H1 (cell line): ENCODE data around the gene MSI2. TPM values are rescaled to one million over a fixed set of nuclear protein-coding genes. Genes with fewer than 3 reads are reported as not detected.

Source experiments
- CTCF ChIA-PET: fragments of 300-600 bp; sonication (Branson Sonifier 250); formaldehyde crosslinking; loops from one replicate; lab custom pipeline; 2021; ENCODE audit not compliant: partially characterized antibody; lab: Charles Lee
- POLR2A ChIA-PET: fragments of 300-600 bp; sonication (Branson Sonifier 250); formaldehyde crosslinking; loops from one replicate; lab custom pipeline; 2021; ENCODE audit warnings: inconsistent platforms; ENCODE audit not compliant: partially characterized antibody; lab: Charles Lee
- DNase-seq, 2 experiments: peaks; one replicate each; pipeline versions ENCODE4 v3.0.0 to v3.0.0-alpha.2; 2010 to 2022; ENCODE audit warnings: low spot score in 2 of 2, low read depth in 1 of 2, mixed read lengths in 1 of 2
- FAIRE-seq: peaks from 2 replicates; lab custom pipeline; 2011; peaks lifted over from hg19 to GRCh38; lab: Jason Lieb, UNC
- H2AFZ ChIP-seq: 2 replicates; pipeline ENCODE4 v1.8.1; 2012; ENCODE audit warnings: low read length, inconsistent platforms
- H2AK5ac ChIP-seq: 2 replicates; pipeline ENCODE4 v1.6.1; 2013; ENCODE audit warnings: low read depth, low read length
- H2BK120ac ChIP-seq: replicated peaks from 2 replicates; pipeline ENCODE3; 2013; ENCODE audit warnings: low read depth, low read length, inconsistent platforms
- H2BK12ac ChIP-seq: 2 replicates; pipeline ENCODE4 v1.6.1; 2013; ENCODE audit warnings: low read depth, low read length
- H2BK15ac ChIP-seq: 2 replicates; pipeline ENCODE4 v1.6.1; 2013; ENCODE audit warnings: low read length
- H2BK20ac ChIP-seq: 2 replicates; pipeline ENCODE4 v1.6.1; 2013; ENCODE audit warnings: low read length
- H2BK5ac ChIP-seq: 2 replicates; pipeline ENCODE4 v1.6.1; 2013; ENCODE audit warnings: low read depth, low read length
- H3K14ac ChIP-seq: 2 replicates; pipeline ENCODE4 v1.6.1; 2013; ENCODE audit warnings: inconsistent platforms; ENCODE audit not compliant: insufficient read length
- H3K18ac ChIP-seq: 2 replicates; pipeline ENCODE4 v1.6.1; 2013; ENCODE audit warnings: low read length; ENCODE audit errors: extremely low read depth
- H3K23ac ChIP-seq: 2 replicates; pipeline ENCODE4 v1.6.1; 2013; ENCODE audit warnings: inconsistent platforms; ENCODE audit not compliant: insufficient read length
- H3K23me2 ChIP-seq: 2 replicates; pipeline ENCODE4 v1.6.1; 2013; ENCODE audit warnings: low read depth, low read length
- H3K27ac ChIP-seq: 2 replicates; pipeline ENCODE4 v1.6.1; 2011; ENCODE audit warnings: low read depth, low read length, inconsistent platforms
- H3K27me3 ChIP-seq, 4 experiments: replicated peaks in 1 of 4; 1 replicate in 1 of 4; 2 replicates in 3 of 4; pipeline versions ENCODE4 v1.6.1 to v1.8.1; 2011 to 2013; ENCODE audit warnings: low read length in 3 of 4, mild to moderate bottlenecking in 3 of 4, inconsistent platforms in 2 of 4, mixed read lengths in 2 of 4, moderate library complexity in 1 of 4; ENCODE audit not compliant: control insufficient read depth in 3 of 4, insufficient read depth in 3 of 4; ENCODE audit errors: extremely low read depth in 1 of 4
- H3K36me3 ChIP-seq, 4 experiments: 2 replicates each; pipeline versions ENCODE4 v1.6.1 to v1.8.1; 2011 to 2013; ENCODE audit warnings: mild to moderate bottlenecking in 4 of 4, low read length in 3 of 4, moderate library complexity in 2 of 4, control low read depth in 1 of 4, inconsistent platforms in 1 of 4; ENCODE audit not compliant: insufficient read depth in 4 of 4, control insufficient read depth in 2 of 4
- H3K4ac ChIP-seq: replicated peaks from 2 replicates; pipeline ENCODE3; 2013; ENCODE audit warnings: low read length, low read depth, mixed read lengths, inconsistent platforms; ENCODE audit not compliant: insufficient read length
- H3K4me1 ChIP-seq, 4 experiments: replicated peaks in 1 of 4; 1 replicate in 1 of 4; 2 replicates in 3 of 4; pipeline versions ENCODE4 v1.6.1 to v1.8.1; 2011 to 2013; ENCODE audit warnings: low read length in 3 of 4, inconsistent platforms in 2 of 4, mixed read lengths in 1 of 4; ENCODE audit not compliant: insufficient read depth in 4 of 4, control insufficient read depth in 3 of 4
- H3K4me2 ChIP-seq, 2 experiments: 2 replicates each; pipeline versions ENCODE4 v1.6.1 to v1.8.1; 2011 to 2013; ENCODE audit warnings: low read depth in 2 of 2, low read length in 2 of 2, control low read depth in 1 of 2, inconsistent platforms in 1 of 2, mild to moderate bottlenecking in 1 of 2; ENCODE audit not compliant: insufficient read depth in 1 of 2
- H3K4me3 ChIP-seq, 4 experiments: fragments of 200-600, 300-600 bp in 1 of 4; sonication (generic), shearing (Covaris generic), sonication (Bioruptor Twin) in 1 of 4; 2 replicates each; pipeline versions ENCODE4 v1.5.1 to v1.8.1; 2011 to 2016; ENCODE audit warnings: low read length in 4 of 4, low read depth in 3 of 4, control low read depth in 2 of 4, inconsistent platforms in 2 of 4, mild to moderate bottlenecking in 2 of 4, mixed read lengths in 1 of 4, moderate library complexity in 1 of 4; ENCODE audit not compliant: insufficient read depth in 2 of 4; ENCODE audit errors: extremely low read depth in 1 of 4
- H3K56ac ChIP-seq: replicated peaks from 2 replicates; pipeline ENCODE3; 2013; ENCODE audit warnings: low read depth, mild to moderate bottlenecking, mixed read lengths, low read length, inconsistent platforms; ENCODE audit not compliant: insufficient read length
- H3K79me1 ChIP-seq: 2 replicates; pipeline ENCODE4 v1.6.1; 2013; ENCODE audit warnings: low read depth, low read length, control low read depth
- H3K79me2 ChIP-seq, 2 experiments: 2 replicates each; pipeline versions ENCODE4 v1.6.1 to v1.8.1; 2012 to 2013; ENCODE audit warnings: low read length in 2 of 2, mild to moderate bottlenecking in 2 of 2, inconsistent platforms in 1 of 2; ENCODE audit not compliant: insufficient read depth in 2 of 2, control insufficient read depth in 1 of 2
- H3K9ac ChIP-seq, 4 experiments: replicated peaks in 1 of 4; 1 replicate in 1 of 4; 2 replicates in 3 of 4; pipeline versions ENCODE4 v1.6.1 to v1.8.1; 2011 to 2013; ENCODE audit warnings: low read depth in 3 of 4, low read length in 3 of 4, control low read depth in 2 of 4, mild to moderate bottlenecking in 2 of 4, moderate library complexity in 2 of 4, inconsistent platforms in 1 of 4; ENCODE audit errors: extremely low read depth in 1 of 4
- H3K9me3 ChIP-seq, 2 experiments: 2 replicates each; pipeline versions ENCODE4 v1.6.1 to v1.8.1; 2012 to 2013; ENCODE audit warnings: mild to moderate bottlenecking in 2 of 2, moderate library complexity in 2 of 2, control low read depth in 1 of 2, inconsistent platforms in 1 of 2, low read depth in 1 of 2, low read length in 1 of 2, mixed read lengths in 1 of 2; ENCODE audit not compliant: insufficient read depth in 2 of 2
- H4K20me1 ChIP-seq, 2 experiments: replicated peaks in 1 of 2; 2 replicates each; pipeline versions ENCODE3 to v1.8.1; 2011 to 2013; ENCODE audit warnings: inconsistent platforms in 2 of 2, low read length in 2 of 2, mild to moderate bottlenecking in 1 of 2; ENCODE audit not compliant: insufficient read depth in 2 of 2, control insufficient read depth in 1 of 2
- H4K5ac ChIP-seq: 2 replicates; pipeline ENCODE4 v1.6.1; 2013; ENCODE audit warnings: low read length, low read depth, mixed read lengths, inconsistent platforms; ENCODE audit not compliant: insufficient read length
- H4K8ac ChIP-seq: 2 replicates; pipeline ENCODE4 v1.8.0; 2013; ENCODE audit warnings: mild to moderate bottlenecking, moderate library complexity, low read length, inconsistent platforms; ENCODE audit not compliant: insufficient read depth; ENCODE audit errors: extremely low read depth
- H4K91ac ChIP-seq: replicated peaks from 2 replicates; pipeline ENCODE3; 2013; ENCODE audit warnings: low read length, mixed read lengths, inconsistent platforms; ENCODE audit not compliant: insufficient read length
- CBX5 ChIP-seq: fragments of 300-800, 300-1000 bp; sonication (generic); IDR thresholded peaks from 2 replicates; pipeline ENCODE4 v1.7.1; 2016; ENCODE audit warnings: antibody characterized with exemption, low read length, low read depth
- CBX8 ChIP-seq: fragments of 300-800, 300-1000 bp; sonication (generic); IDR thresholded peaks from 2 replicates; pipeline ENCODE4 v1.7.1; 2016; ENCODE audit warnings: low read depth, low read length, borderline replicate concordance
- CEBPB ChIP-seq: IDR thresholded peaks from 2 replicates; pipeline ENCODE4 v1.6.1; 2012; ENCODE audit warnings: low read depth, low read length
- EP300 ChIP-seq, 2 experiments: IDR thresholded peaks; 1 replicate in 1 of 2; 2 replicates in 1 of 2; pipeline ENCODE4 v1.6.1; 2011 to 2012; ENCODE audit warnings: low read depth in 2 of 2, low read length in 2 of 2, mild to moderate bottlenecking in 2 of 2, borderline replicate concordance in 1 of 2, inconsistent platforms in 1 of 2, moderate library complexity in 1 of 2
- HDAC2 ChIP-seq, 2 experiments: fragments of 300-600 bp in 1 of 2; sonication (generic) in 1 of 2; IDR thresholded peaks; 2 replicates each; pipeline ENCODE4 v1.6.1; 2011 to 2012; ENCODE audit warnings: low read depth in 2 of 2, low read length in 2 of 2, mild to moderate bottlenecking in 2 of 2, moderate library complexity in 2 of 2, borderline replicate concordance in 1 of 2, inconsistent platforms in 1 of 2
- KDM1A ChIP-seq: fragments of 200-600, 300-600 bp; sonication (generic); IDR thresholded peaks from 2 replicates; pipeline ENCODE4 v1.7.1; 2016; ENCODE audit warnings: mild to moderate bottlenecking, low read length, borderline replicate concordance
- KDM5A ChIP-seq: fragments of 200-600 bp; IDR thresholded peaks from 2 replicates; pipeline ENCODE4 v1.7.1; 2012; ENCODE audit warnings: mild to moderate bottlenecking, low read length, inconsistent platforms, mixed read lengths
- POU5F1 ChIP-seq: IDR thresholded peaks from 2 replicates; pipeline ENCODE4 v1.6.1; 2011; ENCODE audit warnings: low read depth, mild to moderate bottlenecking, low read length, moderate library complexity
- SIN3A ChIP-seq, 2 experiments: IDR thresholded peaks in 1 of 2; conservative IDR thresholded peaks in 1 of 2; 2 replicates each; pipeline ENCODE4 v1.6.1; 2011 to 2012; ENCODE audit warnings: low read length in 2 of 2, improper control_type of control experiment in 1 of 2, low read depth in 1 of 2, mild to moderate bottlenecking in 1 of 2
- SIRT6 ChIP-seq: IDR thresholded peaks from one replicate; pipeline ENCODE4 v1.7.1; 2012; ENCODE audit warnings: low read length, inconsistent platforms
- SP1 ChIP-seq: IDR thresholded peaks from 2 replicates; pipeline ENCODE4 v1.6.1; 2011; ENCODE audit warnings: low read depth, low read length
- WGBS, 2 experiments: shearing (Covaris generic) in 1 of 2; methylation state at CpG; one replicate each; pipeline versions ENCODE4 v1.1.6 to v1.1.7; 2013 to 2015; ENCODE audit warnings: low lambda C conversion rate in 2 of 2, mixed read lengths in 2 of 2, inconsistent platforms in 1 of 2, low coverage in 1 of 2, missing lambda C conversion rate in 1 of 2; ENCODE audit not compliant: insufficient replicate concordance in 2 of 2, insufficient coverage in 1 of 2, insufficient read length in 1 of 2; ENCODE audit errors: extremely low coverage in 1 of 2, missing lambda C conversion rate in 1 of 2; 5-methylcytosine and 5-hydroxymethylcytosine counted together
- polyA plus RNA-seq, 7 experiments: library from polyadenylated mRNA; depleted of rRNA in 3 of 7; stranded (reverse) in 5 of 7; unstranded in 2 of 7; fragments of >200 nt in 5 of 7; fragments of 200-250 nt in 2 of 7; gene quantifications; 1 replicate in 5 of 7; 2 replicates in 1 of 7; 4 replicates in 1 of 7; pipeline versions ENCODE4 v1.2.1 to v1.2.3, GENCODE V29; 2011 to 2013; ENCODE audit warnings: missing spikeins in 2 of 7, mixed read lengths in 2 of 7
- total RNA-seq: library from RNA; stranded (reverse); fragmentation: NEBNext Ultra II Directional; extraction: Animal tissue kit (Norgen Biotek cat#: 25700); gene quantifications from 2 replicates; pipeline ENCODE4 v1.2.1, GENCODE V29; 2021
- TF ChIP-seq, protein P1 (sequence below): IDR thresholded peaks from 2 replicates; pipeline ENCODE4 v1.6.1; 2012; ENCODE audit warnings: low read length, inconsistent platforms

Gene MSI2
- total and polyA plus RNA-seq, 2 of the 8 experiments (the other 6 are each of a cell fraction or from before 2014, with no cell fraction given): 36.7 to 80.6 TPM

DNA sequence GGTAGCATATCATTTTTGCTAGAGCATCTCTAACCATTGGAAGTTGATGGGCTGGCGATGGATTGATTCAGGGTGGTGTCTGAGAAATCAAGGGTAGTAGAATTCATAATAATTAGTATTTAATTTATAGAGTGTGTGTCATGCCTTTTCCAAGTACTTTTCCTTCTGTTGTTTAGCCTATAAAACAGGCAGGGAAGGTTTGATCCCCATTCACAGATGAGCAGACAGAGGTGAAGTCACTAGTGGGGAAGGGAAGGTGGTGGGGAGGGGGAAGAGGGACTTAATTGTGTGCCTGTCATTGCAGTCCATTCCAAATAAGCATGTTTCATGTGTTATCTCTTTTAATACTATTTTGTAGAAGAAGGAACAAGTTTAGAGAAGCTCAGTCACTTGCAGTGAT lies 131.3 kb downstream of the MSI2 start:
- no peak overlapping the region for H3K56ac ChIP-seq
- no peak overlapping the region for H3K4me2 ChIP-seq
- WGBS, 2 experiments: 96% methylated on average over 1 of the region's 1 CpG; no CpG with 5 or more reads in 1 of the 2 experiments
- ChIA-PET CTCF (interaction anchor here (4.2 kb wide), 1 partner anchor 14 kb away, joined by 23 read pairs; no protein-coding TSS in a partner anchor), POLR2A (interaction anchor here (1.1 kb wide), 1 partner anchor 120 kb away, joined by 3 read pairs; no protein-coding TSS in a partner anchor)
- peaks cover 9 to 15% (median 10%) of the 10 kb centered on the region in 4 experiments for H3K4me1 ChIP-seq
- peaks cover 0 to 48% of the 10 kb centered on the region in 2 experiments; a peak in 1 of 4 replicates for H3K79me2 ChIP-seq
- no peak overlapping the region for H2BK20ac ChIP-seq
- H3K23ac ChIP-seq: no peak overlapping the region
- H3K23me2 ChIP-seq: no peaks in the 10 kb centered on the region
- H3K4me3 ChIP-seq: no peak overlapping the region
- no peak overlapping the region for H2AK5ac ChIP-seq
- H3K79me1 ChIP-seq: peaks cover 6% of the 10 kb centered on the region
- H2BK5ac ChIP-seq: no peak overlapping the region
- H3K4ac ChIP-seq: no peak overlapping the region
- DNase-seq: no peak
- H2BK12ac ChIP-seq: no peak overlapping the region
- no peak overlapping the region for H4K91ac ChIP-seq
- no peak overlapping the region for H3K14ac ChIP-seq
- H3K9ac ChIP-seq: no peak overlapping the region
- H2AFZ ChIP-seq: no peak overlapping the region
- H2BK15ac ChIP-seq: no peak overlapping the region
- no peak overlapping the region for H2BK120ac ChIP-seq
- H3K36me3 ChIP-seq: no peaks in the 10 kb centered on the region
- H4K5ac ChIP-seq: no peak overlapping the region
- no peaks in the 10 kb centered on the region for H3K27me3 ChIP-seq
- H4K20me1 ChIP-seq: no peaks in the 10 kb centered on the region
- no peak overlapping the region for H3K27ac ChIP-seq
- H3K18ac ChIP-seq: no peak overlapping the region
- FAIRE-seq: no peak
- H4K8ac ChIP-seq: no peak overlapping the region
- peaks cover 0 to 7% of the 10 kb centered on the region in 2 experiments; a peak in 2 of 4 replicates for H3K9me3 ChIP-seq
- TF ChIP-seq, protein P1, sequence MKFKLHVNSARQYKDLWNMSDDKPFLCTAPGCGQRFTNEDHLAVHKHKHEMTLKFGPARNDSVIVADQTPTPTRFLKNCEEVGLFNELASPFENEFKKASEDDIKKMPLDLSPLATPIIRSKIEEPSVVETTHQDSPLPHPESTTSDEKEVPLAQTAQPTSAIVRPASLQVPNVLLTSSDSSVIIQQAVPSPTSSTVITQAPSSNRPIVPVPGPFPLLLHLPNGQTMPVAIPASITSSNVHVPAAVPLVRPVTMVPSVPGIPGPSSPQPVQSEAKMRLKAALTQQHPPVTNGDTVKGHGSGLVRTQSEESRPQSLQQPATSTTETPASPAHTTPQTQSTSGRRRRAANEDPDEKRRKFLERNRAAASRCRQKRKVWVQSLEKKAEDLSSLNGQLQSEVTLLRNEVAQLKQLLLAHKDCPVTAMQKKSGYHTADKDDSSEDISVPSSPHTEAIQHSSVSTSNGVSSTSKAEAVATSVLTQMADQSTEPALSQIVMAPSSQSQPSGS: no peak
- TF ChIP-seq POU5F1 (no peak), SIN3A (conservative IDR thresholded peaks at IDR 0.05 in 1 of 2, IDR thresholded peaks at IDR 0.05 in 1 of 2; ENCODE audit: low read depth in 1 of 2, low read length in 2 of 2) (no peak), CEBPB (no peak), EP300 (IDR thresholded peaks at IDR 0.05; ENCODE audit: borderline replicate concordance in 1 of 2, low read depth in 2 of 2, low read length in 2 of 2) (no peak), SP1 (no peak), CBX8 (no peak), HDAC2 (IDR thresholded peaks at IDR 0.05; ENCODE audit: borderline replicate concordance in 1 of 2, low read depth in 2 of 2, low read length in 2 of 2) (no peak), KDM5A (no peak), SIRT6 (no peak), CBX5 (no peak), KDM1A (no peak)
